Natural killer cell (primary cell): ENCODE measurements around the gene CDH23. TPM values are rescaled to one million over a fixed set of nuclear protein-coding genes. Genes with fewer than 3 reads are reported as not detected.

ENCODE experiments used
- ATAC-seq, 3 donors: fragments of 150-1000 bp in 2 of 3; fragments of 200-7000 bp in 1 of 3; cut with Tn5 transposase; 1 replicate in 1 of 3; 2 replicates in 2 of 3; pipeline ENCODE4 v1.10.0; 2021; ENCODE audit warnings: mild to moderate bottlenecking in 2 of 3, moderate library complexity in 2 of 3
- DNase-seq, 2 donors: peaks; one replicate each; pipeline versions ENCODE4 v3.0.0 to v3.0.0-alpha.2; 2013 to 2021; ENCODE audit warnings: mixed read lengths in 1 of 2
- H3K27ac ChIP-seq: one replicate; pipeline ENCODE4 v1.5.1; 2013; ENCODE audit warnings: mild to moderate bottlenecking, low read length
- H3K27me3 ChIP-seq: one replicate; pipeline ENCODE4 v1.6.1; 2013; ENCODE audit warnings: low read length; ENCODE audit not compliant: control insufficient read depth, insufficient read depth
- H3K36me3 ChIP-seq: one replicate; pipeline ENCODE4 v1.6.1; 2013; ENCODE audit warnings: low read length; ENCODE audit not compliant: control insufficient read depth, insufficient read depth
- H3K4me1 ChIP-seq: one replicate; pipeline ENCODE4 v1.6.1; 2013; ENCODE audit warnings: low read length; ENCODE audit not compliant: control insufficient read depth, insufficient read depth
- H3K4me3 ChIP-seq: one replicate; pipeline ENCODE4 v1.5.1; 2013; ENCODE audit warnings: low read length
- H3K9me3 ChIP-seq: one replicate; pipeline ENCODE4 v1.6.1; 2013; ENCODE audit warnings: low read length; ENCODE audit not compliant: control insufficient read depth, insufficient read depth
- H3K27ac Mint-ChIP-seq, 2 donors: one replicate each; pipeline ENCODE4 v1.8.0; 2022; ENCODE audit warnings: mild to moderate bottlenecking in 2 of 2, mixed read lengths in 2 of 2, moderate library complexity in 1 of 2
- H3K27me3 Mint-ChIP-seq, 2 donors: one replicate each; pipeline ENCODE4 v1.8.0; 2022; ENCODE audit warnings: low read depth in 2 of 2, mixed read lengths in 2 of 2
- H3K36me3 Mint-ChIP-seq: one replicate; pipeline ENCODE4 v1.8.0; 2022; ENCODE audit warnings: mixed read lengths
- H3K4me1 Mint-ChIP-seq, 2 donors: one replicate each; pipeline ENCODE4 v1.8.0; 2022; ENCODE audit warnings: mixed read lengths in 2 of 2
- H3K4me3 Mint-ChIP-seq: one replicate; pipeline ENCODE4 v1.8.0; 2022; ENCODE audit warnings: mild to moderate bottlenecking, moderate library complexity, mixed read lengths
- H3K9me3 Mint-ChIP-seq, 2 donors: one replicate each; pipeline ENCODE4 v1.8.0; 2022; ENCODE audit warnings: mixed read lengths in 2 of 2
- WGBS: methylation state at CpG from one replicate; pipeline ENCODE4 v1.1.7; 2013; ENCODE audit warnings: missing lambda C conversion rate; ENCODE audit not compliant: insufficient coverage; 5-methylcytosine and 5-hydroxymethylcytosine counted together
- intact Hi-C: fragments of 100-400 bp; cut with micrococcal nuclease; formaldehyde crosslinking; loops from one replicate; pipeline ENCODE4 v1.14.2; 2022
- total RNA-seq, 4 donors: library from RNA; stranded (reverse); fragments of 120-200 nt in 1 of 4; gene quantifications; one replicate each; pipeline versions ENCODE4 v1.2.3 to v1.2.4, GENCODE V29; 2013 to 2022
- TF ChIP-seq, protein P1 (sequence below): fragments of 200-600 bp; IDR thresholded peaks from one replicate; pipeline ENCODE4 v1.8.0; 2022; ENCODE audit warnings: antibody characterized with exemption

The CDH23 gene
- total RNA-seq, 3 donors from 2014 or later (not counting 1 experiment from before 2014, with no cell fraction given), result 1.2 to 6.0 (median 4.3) TPM

DNA sequence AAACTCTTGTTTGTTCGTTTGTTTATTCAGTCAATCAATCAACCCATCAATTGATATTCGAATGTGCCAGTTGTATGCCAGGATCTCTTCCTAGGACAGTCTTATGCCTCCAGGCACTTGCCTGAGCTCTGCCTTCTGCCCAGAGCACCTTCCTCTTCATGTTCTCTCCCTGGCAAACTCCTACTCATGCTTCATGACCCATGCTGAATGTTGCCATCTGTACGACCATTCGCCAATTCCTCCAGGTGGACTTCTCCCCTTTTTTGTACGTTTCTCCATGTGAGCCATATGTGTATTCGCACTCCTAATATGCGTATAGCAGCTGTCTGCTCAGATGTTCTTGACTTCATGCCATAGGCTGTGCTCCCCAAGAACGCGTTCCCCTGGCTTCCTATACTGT is 180.1 kb downstream of the CDH23 start:
- Histone ChIP-seq H3K36me3 (no peaks in the 10 kb centered on the region), H3K4me1 (no peaks in the 10 kb centered on the region), H3K9me3 (no peaks in the 10 kb centered on the region), H3K27me3 (no peaks in the 10 kb centered on the region), H3K4me3 (no peak overlapping the region), H3K27ac (no peak overlapping the region)
- 95% methylated on average over 9 of the region's 9 CpGs for WGBS
- intact Hi-C loops, result no loop called here
- TF ChIP-seq, protein P1, sequence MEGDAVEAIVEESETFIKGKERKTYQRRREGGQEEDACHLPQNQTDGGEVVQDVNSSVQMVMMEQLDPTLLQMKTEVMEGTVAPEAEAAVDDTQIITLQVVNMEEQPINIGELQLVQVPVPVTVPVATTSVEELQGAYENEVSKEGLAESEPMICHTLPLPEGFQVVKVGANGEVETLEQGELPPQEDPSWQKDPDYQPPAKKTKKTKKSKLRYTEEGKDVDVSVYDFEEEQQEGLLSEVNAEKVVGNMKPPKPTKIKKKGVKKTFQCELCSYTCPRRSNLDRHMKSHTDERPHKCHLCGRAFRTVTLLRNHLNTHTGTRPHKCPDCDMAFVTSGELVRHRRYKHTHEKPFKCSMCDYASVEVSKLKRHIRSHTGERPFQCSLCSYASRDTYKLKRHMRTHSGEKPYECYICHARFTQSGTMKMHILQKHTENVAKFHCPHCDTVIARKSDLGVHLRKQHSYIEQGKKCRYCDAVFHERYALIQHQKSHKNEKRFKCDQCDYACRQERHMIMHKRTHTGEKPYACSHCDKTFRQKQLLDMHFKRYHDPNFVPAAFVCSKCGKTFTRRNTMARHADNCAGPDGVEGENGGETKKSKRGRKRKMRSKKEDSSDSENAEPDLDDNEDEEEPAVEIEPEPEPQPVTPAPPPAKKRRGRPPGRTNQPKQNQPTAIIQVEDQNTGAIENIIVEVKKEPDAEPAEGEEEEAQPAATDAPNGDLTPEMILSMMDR, result no peak
- Mint-ChIP-seq H3K27me3 (no peaks in the 10 kb centered on the region), H3K4me1 (peaks cover 0 to 4% of the 10 kb centered on the region in 2 donors), H3K27ac (no peak overlapping the region), H3K9me3 (no peaks in the 10 kb centered on the region), H3K4me3 (no peak overlapping the region), H3K36me3 (no peaks in the 10 kb centered on the region)
- DNase-seq (no peak), ATAC-seq (no peak)

DNA sequence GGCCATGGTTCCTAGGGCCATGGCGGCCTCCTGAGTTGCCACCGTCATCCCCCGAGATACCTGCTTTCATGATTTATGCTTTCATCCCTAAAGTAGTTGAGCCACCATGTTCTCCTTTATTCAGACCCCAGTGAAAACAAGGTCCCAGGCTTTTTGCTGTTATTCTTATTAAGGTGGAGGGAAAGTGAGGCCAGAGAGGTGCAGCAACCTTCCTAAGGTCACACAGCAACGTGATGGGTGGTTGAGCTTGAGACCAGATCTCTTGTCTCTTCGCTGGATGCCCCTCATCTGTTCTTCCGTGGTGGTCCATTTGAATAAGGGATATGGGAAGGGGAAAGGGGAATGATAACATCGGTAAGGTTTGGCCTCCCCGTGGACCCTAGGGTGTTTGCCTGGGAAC is 180.6 kb downstream of the CDH23 start:
- Mint-ChIP-seq H3K4me3 (no peak overlapping the region), H3K36me3 (no peaks in the 10 kb centered on the region), H3K27ac (no peak overlapping the region), H3K9me3 (no peaks in the 10 kb centered on the region), H3K4me1 (peaks cover 0 to 4% of the 10 kb centered on the region in 2 donors), H3K27me3 (no peaks in the 10 kb centered on the region)
- intact Hi-C loops, result no loop called here
- Histone ChIP-seq H3K4me3 (no peak overlapping the region), H3K36me3 (no peaks in the 10 kb centered on the region), H3K27me3 (no peaks in the 10 kb centered on the region), H3K27ac (no peak overlapping the region), H3K4me1 (no peaks in the 10 kb centered on the region), H3K9me3 (no peaks in the 10 kb centered on the region)
- ATAC-seq, result no peak
- DNase-seq, result no peak
- WGBS, result 86% methylated on average over 8 of the region's 8 CpGs
- TF ChIP-seq, protein P1, result no peak

DNA sequence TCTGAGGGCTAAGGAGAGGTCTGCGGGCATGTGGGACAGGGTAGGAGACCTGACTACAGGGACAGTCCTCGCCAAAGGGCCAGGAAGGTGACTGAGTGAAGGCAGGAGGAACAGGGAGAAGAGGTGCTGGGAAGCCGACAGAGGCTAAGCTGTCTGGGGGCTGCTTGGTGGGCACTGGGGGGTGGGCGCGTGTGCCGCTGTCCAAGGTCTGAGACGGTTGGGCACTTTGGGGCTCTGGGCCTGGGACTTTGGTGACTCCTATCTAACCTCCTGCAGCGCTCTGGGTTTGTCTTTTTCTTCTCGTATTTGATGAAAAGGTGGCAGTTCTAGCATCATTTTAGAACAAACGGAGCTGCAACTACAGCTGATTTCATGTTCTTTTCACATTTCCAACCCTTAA is 181.3 kb downstream of the CDH23 start:
- WGBS, result 90% methylated on average over 10 of the region's 10 CpGs
- no peak for DNase-seq
- no peaks in the 10 kb centered on the region for H3K27me3 ChIP-seq
- H3K4me1 ChIP-seq, result no peaks in the 10 kb centered on the region
- H3K4me3 ChIP-seq, result no peak overlapping the region
- H3K27ac Mint-ChIP-seq, result no peak overlapping the region
- H3K27ac ChIP-seq, result no peak overlapping the region
- intact Hi-C loops, result no loop called here
- peaks cover 0 to 4% of the 10 kb centered on the region in 2 donors for H3K4me1 Mint-ChIP-seq
- H3K4me3 Mint-ChIP-seq, result no peak overlapping the region
- no peaks in the 10 kb centered on the region for H3K9me3 ChIP-seq
- peaks cover 0 to 3% of the 10 kb centered on the region in 2 donors for H3K27me3 Mint-ChIP-seq
- H3K36me3 Mint-ChIP-seq, result no peaks in the 10 kb centered on the region
- ATAC-seq, result no peak
- H3K9me3 Mint-ChIP-seq, result no peaks in the 10 kb centered on the region
- H3K36me3 ChIP-seq, result no peaks in the 10 kb centered on the region
- TF ChIP-seq, protein P1, result no peak

DNA sequence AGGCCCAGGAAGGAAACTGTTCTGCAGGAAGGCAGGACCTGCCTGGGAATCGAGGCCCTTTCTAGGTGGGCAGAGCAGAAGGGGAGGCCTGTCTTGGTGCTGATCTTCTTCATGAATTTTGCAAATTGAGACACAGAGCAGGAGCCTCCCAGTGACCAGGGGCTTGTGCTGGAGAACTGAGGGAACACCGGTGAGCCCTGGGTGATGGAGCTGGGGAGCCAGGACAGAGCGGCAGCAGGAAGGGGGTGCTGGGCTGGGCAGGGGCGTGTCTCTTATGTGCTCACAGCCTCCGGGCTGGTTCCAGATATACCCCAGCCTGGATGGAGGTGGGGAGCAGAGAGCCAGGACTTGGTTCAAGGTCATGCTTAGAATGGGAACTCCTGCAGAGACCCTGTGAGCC is 182.9 kb downstream of the CDH23 start:
- Histone ChIP-seq H3K27me3 (no peaks in the 10 kb centered on the region), H3K27ac (no peak overlapping the region), H3K9me3 (no peaks in the 10 kb centered on the region), H3K4me1 (no peaks in the 10 kb centered on the region), H3K4me3 (no peak overlapping the region), H3K36me3 (no peaks in the 10 kb centered on the region)
- TF ChIP-seq, protein P1, result no peak
- intact Hi-C loops, result no loop called here
- Mint-ChIP-seq H3K27ac (no peak overlapping the region), H3K27me3 (peaks cover 0 to 3% of the 10 kb centered on the region in 2 donors), H3K4me3 (no peak overlapping the region), H3K4me1 (peaks cover 0 to 4% of the 10 kb centered on the region in 2 donors), H3K9me3 (no peaks in the 10 kb centered on the region), H3K36me3 (no peaks in the 10 kb centered on the region)
- DNase-seq, result no peak
- WGBS, result 82% methylated on average over 5 of the region's 5 CpGs
- no peak for ATAC-seq
